Tibial nerve (tissue), 4 donors: ENCODE data around the gene SYTL3.

Experiments used
- EP300 ChIP-seq, 2 donors: sonication (generic); formaldehyde crosslinking; IDR thresholded peaks; one replicate each; pipeline ENCODE4 v1.6.1; 2017; ENCODE audit warnings: antibody characterized with exemption in 2 of 2, mild to moderate bottlenecking in 1 of 2
- POLR2A ChIP-seq, 2 donors: fragments of 450-650 bp; IDR thresholded peaks; one replicate each; pipeline ENCODE4 v1.6.1; 2017; ENCODE audit warnings: antibody characterized with exemption in 2 of 2, mild to moderate bottlenecking in 2 of 2, moderate library complexity in 2 of 2
- TF ChIP-seq, protein P1 (sequence below), 5 experiments: fragments of 200-600 bp in 3 of 5; fragments of 450-650 bp in 2 of 5; sonication (generic) in 3 of 5; IDR thresholded peaks; one replicate each; pipeline ENCODE4 v1.5.1; 2016 to 2019; ENCODE audit warnings: antibody characterized with exemption in 5 of 5, mild to moderate bottlenecking in 3 of 5, moderate library complexity in 2 of 5

DNA sequence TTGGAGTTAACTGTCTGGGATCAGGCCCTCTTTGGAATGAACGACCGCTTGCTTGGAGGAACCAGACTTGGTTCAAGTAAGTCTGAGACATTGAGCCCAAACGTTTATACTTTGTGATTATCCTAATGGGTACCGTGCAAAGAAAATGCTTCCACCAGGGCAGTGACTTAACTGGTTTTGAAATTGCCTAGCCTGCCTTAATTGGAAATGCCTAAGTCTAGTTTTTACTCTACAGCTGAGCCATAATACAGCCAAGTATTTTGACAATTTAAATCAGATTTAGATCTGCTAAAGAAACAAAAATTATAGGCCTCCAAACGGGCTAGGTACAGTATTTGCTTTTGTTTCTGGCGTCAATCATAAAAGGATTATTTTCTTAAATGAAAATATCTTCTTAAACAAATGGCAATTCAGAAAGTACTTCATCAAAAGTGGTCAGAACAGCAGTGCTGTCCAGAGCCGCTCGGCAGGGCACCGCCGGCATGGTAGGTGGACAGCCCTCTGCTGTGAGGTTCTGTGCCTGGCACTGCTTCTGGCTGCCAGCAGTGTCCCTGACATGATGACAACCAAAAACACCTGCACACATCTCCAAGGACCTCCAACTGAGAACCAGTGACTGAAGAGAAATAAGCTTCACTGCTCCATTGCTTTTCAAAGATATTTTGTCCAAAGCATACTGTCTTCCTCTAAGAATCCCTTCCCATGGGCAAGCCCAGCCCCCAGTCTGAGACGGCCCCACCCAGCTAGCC lies 113.8 kb downstream of the SYTL3 start:
- TF ChIP-seq, protein P1, sequence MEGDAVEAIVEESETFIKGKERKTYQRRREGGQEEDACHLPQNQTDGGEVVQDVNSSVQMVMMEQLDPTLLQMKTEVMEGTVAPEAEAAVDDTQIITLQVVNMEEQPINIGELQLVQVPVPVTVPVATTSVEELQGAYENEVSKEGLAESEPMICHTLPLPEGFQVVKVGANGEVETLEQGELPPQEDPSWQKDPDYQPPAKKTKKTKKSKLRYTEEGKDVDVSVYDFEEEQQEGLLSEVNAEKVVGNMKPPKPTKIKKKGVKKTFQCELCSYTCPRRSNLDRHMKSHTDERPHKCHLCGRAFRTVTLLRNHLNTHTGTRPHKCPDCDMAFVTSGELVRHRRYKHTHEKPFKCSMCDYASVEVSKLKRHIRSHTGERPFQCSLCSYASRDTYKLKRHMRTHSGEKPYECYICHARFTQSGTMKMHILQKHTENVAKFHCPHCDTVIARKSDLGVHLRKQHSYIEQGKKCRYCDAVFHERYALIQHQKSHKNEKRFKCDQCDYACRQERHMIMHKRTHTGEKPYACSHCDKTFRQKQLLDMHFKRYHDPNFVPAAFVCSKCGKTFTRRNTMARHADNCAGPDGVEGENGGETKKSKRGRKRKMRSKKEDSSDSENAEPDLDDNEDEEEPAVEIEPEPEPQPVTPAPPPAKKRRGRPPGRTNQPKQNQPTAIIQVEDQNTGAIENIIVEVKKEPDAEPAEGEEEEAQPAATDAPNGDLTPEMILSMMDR (IDR thresholded peaks at IDR 0.05), result no peak
- no peak for TF ChIP-seq EP300 (IDR thresholded peaks at IDR 0.05)
- no peak for TF ChIP-seq POLR2A (IDR thresholded peaks at IDR 0.05)
